K562 (cell line): ENCODE results near the gene DIS3L2. TPM values are rescaled to one million over a fixed set of nuclear protein-coding genes. Genes with fewer than 3 reads are reported as not detected.

ENCODE experiments used
- ATAC-seq: fragments of 200-7000 bp; cut with Tn5 transposase; 3 replicates; pipeline ENCODE4 v1.9.1; 2020; ENCODE audit warnings: moderate library complexity
- BruUV-seq: library from RNA; stranded (reverse); fragments of 400-500 nt; replicated peaks from 2 replicates; lab custom pipeline; 2021; lab: Mats Ljungman, UMichigan
- CTCF ChIA-PET: fragments of 300-600 bp; formaldehyde crosslinking; extraction: SDS; loops from one replicate; lab custom pipeline; 2021; ENCODE audit warnings: low intra/inter-chr PET ratio; lab: Yijun Ruan, JAX
- POLR2A ChIA-PET: fragments of 300-600, 350-650 bp; sonication (Branson Sonifier 250); formaldehyde crosslinking; extraction: SDS; loops from one replicate; lab custom pipeline; 2021; ENCODE audit warnings: antibody characterized with exemption, inconsistent platforms; lab: Yijun Ruan, JAX
- DNase-seq, 4 experiments: peaks; one replicate each; pipeline versions ENCODE4 v3.0.0 to v3.0.0-alpha.2; 2011 to 2018; ENCODE audit warnings: low spot score in 3 of 4, mixed read lengths in 3 of 4; ENCODE audit errors: extremely low read depth in 1 of 4
- FAIRE-seq: peaks from 2 replicates; lab custom pipeline; 2011; peaks lifted over from hg19 to GRCh38; lab: Jason Lieb, UNC
- H2AFZ ChIP-seq: 2 replicates; pipeline ENCODE4 v1.6.0; 2011; ENCODE audit warnings: low read depth, low read length, control low read depth, inconsistent platforms
- H3K27ac ChIP-seq: fragments of 200-600 bp; 3 replicates; pipeline ENCODE4 v1.8.0; 2011; ENCODE audit warnings: low read depth, mild to moderate bottlenecking, control low read depth, inconsistent platforms, low read length, moderate library complexity, mixed read lengths; ENCODE audit errors: extremely low read depth
- H3K27me3 ChIP-seq, 2 experiments: fragments of 300-600 bp in 1 of 2; 2 replicates in 1 of 2; 3 replicates in 1 of 2; pipeline versions ENCODE4 v1.6.0 to v1.8.0; 2011; ENCODE audit warnings: inconsistent platforms in 2 of 2, low read length in 2 of 2, mild to moderate bottlenecking in 1 of 2, mixed read lengths in 1 of 2, moderate library complexity in 1 of 2; ENCODE audit not compliant: control insufficient read depth in 2 of 2, insufficient read depth in 2 of 2
- H3K36me3 ChIP-seq: fragments of 300-600 bp; 3 replicates; pipeline ENCODE4 v1.8.0; 2011; ENCODE audit warnings: mild to moderate bottlenecking, low read length, inconsistent platforms; ENCODE audit not compliant: control insufficient read depth, insufficient read depth
- H3K4me1 ChIP-seq, 2 experiments: fragments of 200-600 bp in 1 of 2; replicated peaks in 1 of 2; 2 replicates in 1 of 2; 3 replicates in 1 of 2; pipeline versions ENCODE4 v1.5.1 to v1.8.0; 2011; ENCODE audit warnings: inconsistent platforms in 2 of 2, low read length in 2 of 2, mild to moderate bottlenecking in 1 of 2, mixed read lengths in 1 of 2, moderate library complexity in 1 of 2; ENCODE audit not compliant: control insufficient read depth in 2 of 2, insufficient read depth in 2 of 2
- H3K4me2 ChIP-seq: 2 replicates; pipeline ENCODE4 v1.6.1; 2011; ENCODE audit warnings: low read length, control low read depth, inconsistent platforms, mixed read lengths; ENCODE audit not compliant: insufficient read depth
- H3K4me3 ChIP-seq: fragments of 200-600 bp; sonication (generic), shearing (Covaris generic); 2 replicates; pipeline ENCODE4 v1.5.1; 2016; ENCODE audit warnings: control low read depth, inconsistent platforms
- H3K79me2 ChIP-seq: fragments of 200-600 bp; 3 replicates; pipeline ENCODE4 v1.8.0; 2011; ENCODE audit warnings: low read length, inconsistent platforms; ENCODE audit not compliant: control insufficient read depth, insufficient read depth
- H3K9ac ChIP-seq, 2 experiments: 2 replicates each; pipeline versions ENCODE4 v1.6.0 to v1.6.1; 2011; ENCODE audit warnings: low read depth in 2 of 2, low read length in 2 of 2, control low read depth in 1 of 2, inconsistent platforms in 1 of 2, mild to moderate bottlenecking in 1 of 2, mixed read lengths in 1 of 2; ENCODE audit not compliant: insufficient read depth in 1 of 2
- H3K9me1 ChIP-seq: one replicate; pipeline ENCODE4 v1.6.0; 2011; ENCODE audit warnings: inconsistent platforms, mild to moderate bottlenecking, low read length, moderate library complexity; ENCODE audit not compliant: control insufficient read depth, insufficient read depth
- H3K9me3 ChIP-seq: replicated peaks from 2 replicates; pipeline ENCODE4 v1.5.1; 2011; ENCODE audit warnings: low read depth, low read length, inconsistent platforms; ENCODE audit not compliant: control insufficient read depth, insufficient read depth
- H4K20me1 ChIP-seq: replicated peaks from 2 replicates; pipeline ENCODE4 v1.6.1; 2011; ENCODE audit warnings: low read length, inconsistent platforms, mixed read lengths; ENCODE audit not compliant: control insufficient read depth, insufficient read depth
- GTF2E2 ChIP-seq: fragments of 200-800 bp; sonication (Bioruptor generic); IDR thresholded peaks from 2 replicates; pipeline ENCODE4 v1.6.1; 2016; ENCODE audit warnings: missing genetic modification characterization, missing compliant biosample characterization
- MNT ChIP-seq, 2 experiments: fragments of 450-650 bp; conservative IDR thresholded peaks; 2 replicates each; pipeline ENCODE4 v1.6.1; 2017; ENCODE audit warnings: mild to moderate bottlenecking in 2 of 2, moderate library complexity in 2 of 2
- PHF20 ChIP-seq: fragments of 450-650 bp; IDR thresholded peaks from 2 replicates; pipeline ENCODE4 v1.6.1; 2018; ENCODE audit not compliant: partially characterized antibody
- SPI1 ChIP-seq: IDR thresholded peaks from 2 replicates; pipeline ENCODE4 v1.6.1; 2011; ENCODE audit warnings: low read depth, low read length, control low read depth, borderline replicate concordance
- ZFP1 ChIP-seq: fragments of 450-650 bp; formaldehyde crosslinking; IDR thresholded peaks from 2 replicates; pipeline ENCODE4 v1.4.0; 2020; ENCODE audit warnings: mild to moderate bottlenecking, mixed read lengths
- ZNF551 ChIP-seq: fragments of 250-450 bp; sonication (Bioruptor Pico); IDR thresholded peaks from 2 replicates; pipeline ENCODE4 v1.5.0; 2021; ENCODE audit warnings: mild to moderate bottlenecking, moderate library complexity
- in situ Hi-C: fragments of 300-500 bp; cut with MboI; formaldehyde crosslinking; loops from 4 replicates; pipeline ENCODE4 v1.15.0; 2018; ENCODE audit warnings: inconsistent platforms, mixed read lengths
- intact Hi-C: fragments of 100-400 bp; cut with micrococcal nuclease; formaldehyde crosslinking; loops from 2 replicates; pipeline ENCODE4 v1.14.2; 2022
- polyA plus RNA-seq, 8 experiments: library from polyadenylated mRNA; depleted of rRNA in 4 of 8; stranded (reverse) in 5 of 8; unstranded in 3 of 8; fragments of >200 nt; fragmentation: Nextera tagmentation in 2 of 8; fragmentation: Illumina TruSeq in 1 of 8; extraction: Ambion mirVana in 2 of 8; extraction: Trizol in 1 of 8; gene quantifications; 2 replicates each; pipeline versions ENCODE4 v1.2.1 to v1.2.3, GENCODE V29; 2011 to 2014; ENCODE audit warnings: inconsistent platforms in 1 of 8, missing spikeins in 1 of 8
- total RNA-seq, 7 experiments: library from RNA; depleted of rRNA in 6 of 7; stranded (reverse); fragments of >200 nt in 6 of 7; fragmentation: Illumina TruSeq in 2 of 7; extraction: Trizol in 2 of 7; gene quantifications; 2 replicates each; pipeline versions ENCODE4 v1.2.1 to v1.2.3, GENCODE V29; 2011 to 2021; ENCODE audit warnings: low replicate concordance in 1 of 7
- TF ChIP-seq, protein P1 (sequence below): sonication (generic); formaldehyde crosslinking; IDR thresholded peaks from 2 replicates; pipeline ENCODE4 v1.5.0; 2020; ENCODE audit warnings: missing genetic modification reagents
- TF ChIP-seq, protein P2 (sequence below): sonication (generic); formaldehyde crosslinking; IDR thresholded peaks from 2 replicates; pipeline ENCODE4 v1.8.1; 2023; ENCODE audit warnings: mild to moderate bottlenecking, missing genetic modification reagents

The DIS3L2 gene
- total and polyA plus RNA-seq, 9 of the 15 experiments (the other 6 are each of a cell fraction or from before 2014, with no cell fraction given), result 1.5 to 19.2 (median 11.2) TPM

DNA sequence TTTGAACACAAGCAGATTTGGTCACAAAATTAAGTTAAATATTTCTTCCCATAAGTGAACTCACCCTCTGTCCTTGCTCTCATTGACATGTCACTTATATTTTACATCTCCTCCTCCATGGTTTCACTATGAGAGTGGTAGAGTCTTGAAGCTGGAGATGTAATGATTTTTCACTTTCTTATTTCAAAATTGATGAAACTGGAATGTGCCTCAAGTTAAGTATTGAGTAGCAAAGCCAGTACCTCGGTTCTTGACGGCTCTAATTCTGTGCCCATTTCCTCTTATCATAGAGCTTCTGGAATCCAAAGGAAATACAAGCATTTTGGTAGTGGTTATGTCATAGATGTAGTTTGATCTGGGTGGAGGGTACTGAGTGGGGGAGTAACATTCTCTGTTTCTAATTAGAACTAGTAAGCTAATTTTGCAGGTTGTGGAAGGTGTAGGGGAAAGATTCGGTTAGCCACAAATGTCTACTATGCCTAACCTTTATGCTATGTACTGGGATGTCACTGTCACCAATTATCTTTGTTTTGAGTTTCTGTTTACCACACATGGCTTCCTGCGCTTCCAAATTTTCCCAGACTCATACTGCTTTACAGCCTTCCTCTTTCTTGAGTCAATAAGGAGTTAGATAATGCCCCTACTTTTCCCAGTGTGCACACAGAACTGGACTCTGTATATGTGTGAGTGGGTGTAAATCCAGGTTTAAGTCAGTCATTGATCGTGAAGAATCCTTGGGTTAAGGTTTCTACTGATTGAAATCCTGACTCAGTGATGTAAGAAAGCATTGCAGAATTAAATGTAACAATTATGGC lies 96.8 kb downstream of the DIS3L2 start (continued):
- TF ChIP-seq SPI1, result peak; percentile 34; the same call in 1 of the 2 replicates

DNA sequence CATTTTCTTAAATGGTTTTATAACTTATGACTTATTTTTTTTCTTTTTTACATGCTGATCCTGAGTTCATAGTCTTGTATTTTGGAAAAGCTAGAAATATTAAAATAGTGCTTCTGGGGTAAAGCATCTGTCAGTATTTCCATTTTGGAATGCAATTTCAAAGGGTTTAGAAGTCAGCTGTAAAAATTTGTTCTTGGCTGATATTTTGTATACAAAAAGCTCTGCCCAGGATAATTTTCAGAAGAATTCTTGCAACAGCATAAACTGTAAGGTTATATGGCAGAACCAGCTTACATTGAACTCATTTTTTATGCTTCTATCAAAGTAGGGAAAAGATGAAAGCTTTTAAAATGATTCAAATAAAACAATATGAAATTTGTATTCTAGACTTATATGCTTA lies 97.4 kb downstream of the DIS3L2 start:
- no TSS peak for BruUV-seq
- POLR2A ChIA-PET, result no interaction called here
- DNase-seq (no peak), FAIRE-seq (no peak), ATAC-seq (no peak)
- H3K27ac ChIP-seq, result no peak overlapping the region
- no peaks in the 10 kb centered on the region for H4K20me1 ChIP-seq
- H3K4me3 ChIP-seq, result no peak overlapping the region
- no peaks in the 10 kb centered on the region for H3K9me1 ChIP-seq
- intact Hi-C loops, result no loop called here
- H3K36me3 ChIP-seq, result no peaks in the 10 kb centered on the region
- no peaks in the 10 kb centered on the region; the same call in 2 of the 3 replicates for H3K79me2 ChIP-seq
- H3K4me2 ChIP-seq, result no peak overlapping the region
- in situ Hi-C loops, result no loop called here
- H3K9ac ChIP-seq, result no peak overlapping the region
- H2AFZ ChIP-seq, result no peak overlapping the region
- TF ChIP-seq, protein P1, sequence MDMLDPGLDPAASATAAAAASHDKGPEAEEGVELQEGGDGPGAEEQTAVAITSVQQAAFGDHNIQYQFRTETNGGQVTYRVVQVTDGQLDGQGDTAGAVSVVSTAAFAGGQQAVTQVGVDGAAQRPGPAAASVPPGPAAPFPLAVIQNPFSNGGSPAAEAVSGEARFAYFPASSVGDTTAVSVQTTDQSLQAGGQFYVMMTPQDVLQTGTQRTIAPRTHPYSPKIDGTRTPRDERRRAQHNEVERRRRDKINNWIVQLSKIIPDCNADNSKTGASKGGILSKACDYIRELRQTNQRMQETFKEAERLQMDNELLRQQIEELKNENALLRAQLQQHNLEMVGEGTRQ (CRISPR knock-in tag), result no peak
- no peak for TF ChIP-seq GTF2E2 (tag)
- no peak for TF ChIP-seq ZNF551 (CRISPR knock-in tag)
- TF ChIP-seq MNT (conservative IDR thresholded peaks at IDR 0.05), result no peak
- no peak for TF ChIP-seq ZFP1 (CRISPR knock-in tag)
- no peak for TF ChIP-seq PHF20
- TF ChIP-seq, protein P2, sequence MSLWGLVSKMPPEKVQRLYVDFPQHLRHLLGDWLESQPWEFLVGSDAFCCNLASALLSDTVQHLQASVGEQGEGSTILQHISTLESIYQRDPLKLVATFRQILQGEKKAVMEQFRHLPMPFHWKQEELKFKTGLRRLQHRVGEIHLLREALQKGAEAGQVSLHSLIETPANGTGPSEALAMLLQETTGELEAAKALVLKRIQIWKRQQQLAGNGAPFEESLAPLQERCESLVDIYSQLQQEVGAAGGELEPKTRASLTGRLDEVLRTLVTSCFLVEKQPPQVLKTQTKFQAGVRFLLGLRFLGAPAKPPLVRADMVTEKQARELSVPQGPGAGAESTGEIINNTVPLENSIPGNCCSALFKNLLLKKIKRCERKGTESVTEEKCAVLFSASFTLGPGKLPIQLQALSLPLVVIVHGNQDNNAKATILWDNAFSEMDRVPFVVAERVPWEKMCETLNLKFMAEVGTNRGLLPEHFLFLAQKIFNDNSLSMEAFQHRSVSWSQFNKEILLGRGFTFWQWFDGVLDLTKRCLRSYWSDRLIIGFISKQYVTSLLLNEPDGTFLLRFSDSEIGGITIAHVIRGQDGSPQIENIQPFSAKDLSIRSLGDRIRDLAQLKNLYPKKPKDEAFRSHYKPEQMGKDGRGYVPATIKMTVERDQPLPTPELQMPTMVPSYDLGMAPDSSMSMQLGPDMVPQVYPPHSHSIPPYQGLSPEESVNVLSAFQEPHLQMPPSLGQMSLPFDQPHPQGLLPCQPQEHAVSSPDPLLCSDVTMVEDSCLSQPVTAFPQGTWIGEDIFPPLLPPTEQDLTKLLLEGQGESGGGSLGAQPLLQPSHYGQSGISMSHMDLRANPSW (CRISPR knock-in tag), result no peak
- peaks cover 0 to 6% of the 10 kb centered on the region in 2 experiments; a peak in 2 of 5 replicates for H3K4me1 ChIP-seq
- H3K27me3 ChIP-seq, result no peaks in the 10 kb centered on the region
- CTCF ChIA-PET, result no interaction called here
- H3K9me3 ChIP-seq, result no peaks in the 10 kb centered on the region
